Activated T-helper 2 cell treated with anti-CD3 and anti-CD28 coated beads, Interferon-gamma antibody, Interleukin-2, Interleukin-4, amounts not matched to agents 10 μg/mL and 5 μg/mL and 100 μg/mL, durations not matched to agents 14 hours and 24 hours and 36 hours (primary cell): ENCODE results near the gene NCS1. TPM values are rescaled to one million over a fixed set of nuclear protein-coding genes. Genes with fewer than 3 reads are reported as not detected.

Source experiments
- DNase-seq: peaks from one replicate; pipeline ENCODE4 v3.0.0; 2021; ENCODE audit warnings: low spot score
- H3K27ac Mint-ChIP-seq: one replicate; pipeline ENCODE4 v1.8.0; 2021; ENCODE audit warnings: mixed read lengths
- H3K27me3 Mint-ChIP-seq: one replicate; pipeline ENCODE4 v1.8.0; 2021; ENCODE audit warnings: low read depth, mixed read lengths
- H3K36me3 Mint-ChIP-seq: one replicate; pipeline ENCODE4 v1.8.0; 2021; ENCODE audit warnings: low read depth, mixed read lengths
- H3K4me1 Mint-ChIP-seq: one replicate; pipeline ENCODE4 v1.8.0; 2021; ENCODE audit warnings: low read depth, mixed read lengths
- H3K4me3 Mint-ChIP-seq: one replicate; pipeline ENCODE4 v1.8.0; 2021; ENCODE audit warnings: low read depth, mild to moderate bottlenecking, moderate library complexity, mixed read lengths
- H3K9me3 Mint-ChIP-seq: one replicate; pipeline ENCODE4 v1.8.0; 2021; ENCODE audit warnings: mixed read lengths
- intact Hi-C: fragments of 100-400 bp; cut with micrococcal nuclease; formaldehyde crosslinking; loops from one replicate; pipeline ENCODE4 v1.15.1; 2023
- total RNA-seq: library from RNA; stranded (reverse); gene quantifications from 2 replicates; pipeline ENCODE4 v1.2.3, GENCODE V29; 2022

NCS1 gene
- total RNA-seq, 1 donor from 2014 or later = 27.9 TPM

GRCh38 chr9:130193531-130194377 is 21.6 kb downstream of the NCS1 start:
- Mint-ChIP-seq H3K27ac (no peak overlapping the region), H3K9me3 (no peaks in the 10 kb centered on the region), H3K4me1 (no peaks in the 10 kb centered on the region), H3K27me3 (no peaks in the 10 kb centered on the region), H3K36me3 (no peaks in the 10 kb centered on the region), H3K4me3 (no peak overlapping the region)
- intact Hi-C loops = no loop called here
- no peak for DNase-seq

GRCh38 chr9:130194378-130194932 is 22.3 kb downstream of the NCS1 start:
- Mint-ChIP-seq H3K27ac (no peak overlapping the region), H3K36me3 (no peaks in the 10 kb centered on the region), H3K4me1 (no peaks in the 10 kb centered on the region), H3K4me3 (no peak overlapping the region), H3K27me3 (no peaks in the 10 kb centered on the region), H3K9me3 (no peaks in the 10 kb centered on the region)
- DNase-seq = no peak
- intact Hi-C loops = no loop called here

GRCh38 chr9:130195638-130196037 is 23.4 kb downstream of the NCS1 start:
- Mint-ChIP-seq H3K27me3 (no peaks in the 10 kb centered on the region), H3K9me3 (no peaks in the 10 kb centered on the region), H3K4me1 (no peaks in the 10 kb centered on the region), H3K36me3 (no peaks in the 10 kb centered on the region), H3K4me3 (no peak overlapping the region), H3K27ac (no peak overlapping the region)
- intact Hi-C loops = no loop called here
- no peak for DNase-seq

- Mint-ChIP-seq H3K4me3 (no peak overlapping the region), H3K27me3 (no peaks in the 10 kb centered on the region), H3K9me3 (no peaks in the 10 kb centered on the region), H3K36me3 (no peaks in the 10 kb centered on the region), H3K4me1 (no peaks in the 10 kb centered on the region), H3K27ac (no peak overlapping the region)
- no peak for DNase-seq
- intact Hi-C loops = no loop called here
Measured at GRCh38 chr9:130196643-130197042, 24.4 kb downstream of the NCS1 start.

- DNase-seq = no peak
- intact Hi-C loops = no loop called here
- H3K36me3 Mint-ChIP-seq = no peaks in the 10 kb centered on the region
- no peaks in the 10 kb centered on the region for H3K9me3 Mint-ChIP-seq
- no peaks in the 10 kb centered on the region for H3K27me3 Mint-ChIP-seq
- no peaks in the 10 kb centered on the region for H3K4me1 Mint-ChIP-seq
- no peak overlapping the region for H3K27ac Mint-ChIP-seq
- H3K4me3 Mint-ChIP-seq = no peak overlapping the region
Measured at GRCh38 chr9:130197386-130197785, 25.2 kb downstream of the NCS1 start.

- Mint-ChIP-seq H3K4me1 (no peaks in the 10 kb centered on the region), H3K27me3 (no peaks in the 10 kb centered on the region), H3K36me3 (no peaks in the 10 kb centered on the region), H3K9me3 (no peaks in the 10 kb centered on the region), H3K27ac (no peak overlapping the region), H3K4me3 (no peak overlapping the region)
- DNase-seq = no peak
- intact Hi-C loops = no loop called here
Measured at GRCh38 chr9:130197888-130198287, 25.7 kb downstream of the NCS1 start.

GRCh38 chr9:130198501-130199179 is 26.4 kb downstream of the NCS1 start:
- Mint-ChIP-seq H3K9me3 (no peaks in the 10 kb centered on the region), H3K27me3 (no peaks in the 10 kb centered on the region), H3K27ac (no peak overlapping the region), H3K4me1 (no peaks in the 10 kb centered on the region), H3K4me3 (no peak overlapping the region), H3K36me3 (no peaks in the 10 kb centered on the region)
- intact Hi-C loops = no loop called here
- no peak for DNase-seq

- H3K4me3 Mint-ChIP-seq = no peak overlapping the region
- no peaks in the 10 kb centered on the region for H3K27me3 Mint-ChIP-seq
- intact Hi-C loops = no loop called here
- DNase-seq = no peak
- H3K4me1 Mint-ChIP-seq = no peaks in the 10 kb centered on the region
- no peaks in the 10 kb centered on the region for H3K36me3 Mint-ChIP-seq
- H3K9me3 Mint-ChIP-seq = no peaks in the 10 kb centered on the region
- no peak overlapping the region for H3K27ac Mint-ChIP-seq
Measured at GRCh38 chr9:130199605-130200004, 27.4 kb downstream of the NCS1 start.

GRCh38 chr9:130200038-130200849 is 28.0 kb downstream of the NCS1 start:
- H3K9me3 Mint-ChIP-seq = no peaks in the 10 kb centered on the region
- intact Hi-C loops = no loop called here
- no peaks in the 10 kb centered on the region for H3K4me1 Mint-ChIP-seq

GRCh38 chr9:130201399-130201873 is 29.2 kb downstream of the NCS1 start:
- Mint-ChIP-seq H3K36me3 (no peaks in the 10 kb centered on the region), H3K27me3 (no peaks in the 10 kb centered on the region), H3K9me3 (no peaks in the 10 kb centered on the region), H3K4me1 (no peaks in the 10 kb centered on the region), H3K4me3 (no peak overlapping the region), H3K27ac (no peak overlapping the region)
- DNase-seq = no peak
- intact Hi-C loops = no loop called here

More at GRCh38 chr9:130200038-130200849, 28.0 kb downstream of the NCS1 start:
- no peak for DNase-seq
- Mint-ChIP-seq H3K27me3 (no peaks in the 10 kb centered on the region), H3K27ac (no peak overlapping the region), H3K4me3 (no peak overlapping the region), H3K36me3 (no peaks in the 10 kb centered on the region)

GRCh38 chr9:130201974-130202373 is 29.8 kb downstream of the NCS1 start:
- Mint-ChIP-seq H3K27me3 (no peaks in the 10 kb centered on the region), H3K4me1 (no peaks in the 10 kb centered on the region), H3K9me3 (no peaks in the 10 kb centered on the region), H3K27ac (no peak overlapping the region), H3K36me3 (no peaks in the 10 kb centered on the region), H3K4me3 (no peak overlapping the region)
- no peak for DNase-seq
- intact Hi-C loops = no loop called here

- intact Hi-C loops = no loop called here
- no peaks in the 10 kb centered on the region for H3K4me1 Mint-ChIP-seq
- no peak overlapping the region for H3K4me3 Mint-ChIP-seq
- H3K27me3 Mint-ChIP-seq = no peaks in the 10 kb centered on the region
- DNase-seq = no peak
- H3K27ac Mint-ChIP-seq = no peak overlapping the region
- H3K36me3 Mint-ChIP-seq = no peaks in the 10 kb centered on the region
- no peaks in the 10 kb centered on the region for H3K9me3 Mint-ChIP-seq
Measured at GRCh38 chr9:130204341-130204740, 32.1 kb downstream of the NCS1 start.
